Hepatocyte (in vitro differentiated cells): ENCODE data around the gene BCAS1. TPM values are rescaled to one million over a fixed set of nuclear protein-coding genes. Genes with fewer than 3 reads are reported as not detected.

ENCODE experiments used
- DNase-seq: peaks from one replicate; pipeline ENCODE4 v3.0.0-alpha.2; 2016; ENCODE audit warnings: low spot score
- H2AFZ ChIP-seq: fragments of 200-600 bp; sonication (generic); 2 replicates; pipeline ENCODE4 v1.6.0; 2016; ENCODE audit warnings: antibody characterized with exemption, mild to moderate bottlenecking
- H3K27ac ChIP-seq: fragments of 200-600 bp; sonication (generic); 2 replicates; pipeline ENCODE4 v1.5.1; 2016; ENCODE audit warnings: mild to moderate bottlenecking
- H3K27me3 ChIP-seq: fragments of 200-600 bp; sonication (generic); 2 replicates; pipeline ENCODE4 v1.6.1; 2016
- H3K36me3 ChIP-seq: fragments of 200-600 bp; sonication (generic); replicated peaks from 2 replicates; pipeline ENCODE4 v1.5.1; 2016; ENCODE audit warnings: low read depth; ENCODE audit not compliant: insufficient read depth
- H3K4me1 ChIP-seq: fragments of 200-600 bp; sonication (generic); 2 replicates; pipeline ENCODE4 v1.5.1; 2016; ENCODE audit warnings: mild to moderate bottlenecking, moderate library complexity; ENCODE audit not compliant: insufficient read depth
- H3K4me2 ChIP-seq: fragments of 200-600 bp; sonication (generic); 2 replicates; pipeline ENCODE4 v1.6.0; 2016
- H3K4me3 ChIP-seq: fragments of 200-600 bp; sonication (generic); 2 replicates; pipeline ENCODE4 v1.5.1; 2016; ENCODE audit warnings: mild to moderate bottlenecking
- H3K79me2 ChIP-seq: fragments of 200-600 bp; sonication (generic); 2 replicates; pipeline ENCODE4 v1.6.0; 2017; ENCODE audit warnings: mild to moderate bottlenecking
- H3K9me2 ChIP-seq: fragments of 200-600 bp; sonication (generic); replicated peaks from 2 replicates; pipeline ENCODE4 v1.6.0; 2017; ENCODE audit warnings: mild to moderate bottlenecking; ENCODE audit not compliant: insufficient read depth
- H3K9me3 ChIP-seq: fragments of 200-600 bp; sonication (generic); 2 replicates; pipeline ENCODE4 v1.5.1; 2016; ENCODE audit warnings: low read depth, mild to moderate bottlenecking
- H4K20me1 ChIP-seq: fragments of 200-600 bp; sonication (generic); 2 replicates; pipeline ENCODE4 v1.6.0; 2016; ENCODE audit warnings: mild to moderate bottlenecking; ENCODE audit not compliant: insufficient read depth, poor library complexity, severe bottlenecking
- CTCF ChIP-seq: fragments of 200-600 bp; sonication (generic); IDR thresholded peaks from 2 replicates; pipeline ENCODE4 v1.5.1; 2016; ENCODE audit warnings: antibody characterized with exemption, mild to moderate bottlenecking; ENCODE audit not compliant: poor library complexity
- EZH2 ChIP-seq: fragments of 200-600 bp; sonication (generic); IDR thresholded peaks from 2 replicates; pipeline ENCODE4 v1.6.1; 2016; ENCODE audit warnings: antibody characterized with exemption, mild to moderate bottlenecking, borderline replicate concordance
- EZH2phosphoT487 ChIP-seq: fragments of 200-600 bp; sonication (generic); IDR thresholded peaks from one replicate; pipeline ENCODE4 v1.6.1; 2018; ENCODE audit warnings: antibody characterized with exemption, mild to moderate bottlenecking, low read depth, moderate library complexity; ENCODE audit not compliant: unreplicated experiment, severe bottlenecking
- WGBS: methylation state at CpG from one replicate; pipeline ENCODE4 v1.1.6; 2016; ENCODE audit warnings: low lambda C conversion rate; ENCODE audit errors: missing lambda C conversion rate; 5-methylcytosine and 5-hydroxymethylcytosine counted together
- polyA plus RNA-seq: library from polyadenylated mRNA; unstranded; fragments of >200 nt; fragmentation: Nextera tagmentation; extraction: Ambion mirVana; gene quantifications from 2 replicates; pipeline ENCODE4 v1.2.1, GENCODE V29; 2016
- total RNA-seq: library from RNA; depleted of rRNA; stranded (reverse); fragments of >200 nt; gene quantifications from 2 replicates; pipeline ENCODE4 v1.2.3, GENCODE V29; 2014

Gene BCAS1
- total and polyA plus RNA-seq, 2 experiments from 2014 or later, result 4.9 to 9.8 TPM

GRCh38 chr20:54043076-54043967 is 27.1 kb downstream of the BCAS1 start:
- H3K79me2 ChIP-seq, result no peaks in the 10 kb centered on the region
- no peaks in the 10 kb centered on the region for H3K9me3 ChIP-seq
- H3K27me3 ChIP-seq, result no peaks in the 10 kb centered on the region
- H4K20me1 ChIP-seq, result no peaks in the 10 kb centered on the region
- WGBS, result 81% methylated on average over 9 of the region's 9 CpGs
- H3K4me1 ChIP-seq, result no peaks in the 10 kb centered on the region
- no peaks in the 10 kb centered on the region for H3K9me2 ChIP-seq
- no peak overlapping the region for H3K4me3 ChIP-seq
- no peak for DNase-seq
- H2AFZ ChIP-seq, result no peak overlapping the region
- no peak overlapping the region for H3K27ac ChIP-seq
- H3K36me3 ChIP-seq, result no peaks in the 10 kb centered on the region
- H3K4me2 ChIP-seq, result no peak overlapping the region
- TF ChIP-seq EZH2 (no peak), CTCF (no peak), EZH2phosphoT487 (no peak)

GRCh38 chr20:54042021-54042420 is 28.4 kb downstream of the BCAS1 start:
- Histone ChIP-seq H3K9me3 (no peaks in the 10 kb centered on the region), H3K4me3 (no peak overlapping the region), H3K4me1 (no peaks in the 10 kb centered on the region), H2AFZ (no peak overlapping the region), H3K4me2 (no peak overlapping the region), H3K27me3 (no peaks in the 10 kb centered on the region), H3K79me2 (no peaks in the 10 kb centered on the region), H3K36me3 (no peaks in the 10 kb centered on the region), H3K27ac (no peak overlapping the region), H3K9me2 (no peaks in the 10 kb centered on the region), H4K20me1 (no peaks in the 10 kb centered on the region)
- no peak for DNase-seq
- no peak for TF ChIP-seq EZH2phosphoT487
- no peak for TF ChIP-seq CTCF
- no peak for TF ChIP-seq EZH2
- 96% methylated on average over 4 of the region's 4 CpGs for WGBS

GRCh38 chr20:54041336-54041735 is 29.1 kb downstream of the BCAS1 start:
- no peak for DNase-seq
- no peaks in the 10 kb centered on the region for H4K20me1 ChIP-seq
- TF ChIP-seq EZH2 (no peak), EZH2phosphoT487 (no peak), CTCF (no peak)
- no peak overlapping the region for H3K4me2 ChIP-seq
- no peaks in the 10 kb centered on the region for H3K27me3 ChIP-seq
- H3K9me3 ChIP-seq, result no peaks in the 10 kb centered on the region
- H2AFZ ChIP-seq, result no peak overlapping the region
- H3K9me2 ChIP-seq, result no peaks in the 10 kb centered on the region
- no peaks in the 10 kb centered on the region for H3K79me2 ChIP-seq
- H3K4me3 ChIP-seq, result no peak overlapping the region
- H3K4me1 ChIP-seq, result no peaks in the 10 kb centered on the region
- H3K36me3 ChIP-seq, result no peaks in the 10 kb centered on the region
- WGBS, result 76% methylated on average over 4 of the region's 4 CpGs
- peak overlapping the region; percentile 24 for H3K27ac ChIP-seq
